GM21737 (cell line): ENCODE data around the gene FAM229A.

Source experiments
- ATAC-seq: cut with Tn5 transposase; IDR thresholded peaks from one replicate; pipeline ENCODE4 v1.9.1; 2021; ENCODE audit warnings: mild to moderate bottlenecking, moderate library complexity; ENCODE audit not compliant: unreplicated experiment

Gene FAM229A

DNA sequence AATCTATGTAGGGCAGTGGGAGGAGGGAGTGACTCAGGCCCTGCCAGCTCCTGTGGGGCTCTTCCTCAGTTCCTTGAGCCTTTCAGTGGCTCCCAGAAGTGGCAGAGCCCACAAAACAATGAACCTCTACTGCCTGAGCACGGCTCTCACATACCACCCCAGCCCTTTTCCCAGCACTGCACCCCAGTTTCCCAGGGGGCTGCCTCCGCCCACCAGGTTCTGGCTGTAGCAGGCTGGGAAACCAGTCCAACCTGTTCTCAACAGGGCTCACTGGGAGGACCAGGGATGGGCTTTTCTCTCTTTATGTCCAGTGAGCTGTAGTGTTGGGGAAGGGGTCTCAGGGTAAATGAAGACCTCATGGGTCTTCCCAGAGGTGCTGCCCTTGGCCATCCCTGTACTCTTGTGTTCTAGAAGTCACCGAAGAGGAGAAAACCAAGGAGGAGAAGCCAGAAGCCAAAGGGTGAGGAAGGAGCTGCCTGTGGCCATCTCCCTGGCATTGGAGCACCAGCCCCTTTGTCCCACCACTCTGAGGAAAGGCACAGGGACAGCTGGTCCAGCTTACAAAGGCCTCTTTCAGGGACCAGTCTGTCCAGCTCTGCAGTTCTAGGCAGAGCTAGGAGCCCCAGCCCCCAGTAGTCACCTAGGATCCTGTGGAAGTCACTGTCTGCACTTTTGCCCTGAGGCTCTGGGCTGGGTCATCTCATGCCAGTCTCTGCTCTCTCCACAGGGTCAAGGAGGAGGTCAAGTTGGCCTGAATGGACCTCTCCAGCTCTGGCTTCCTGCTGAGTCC is 29.8 kb downstream of the FAM229A start:
- ATAC-seq = no peak

DNA sequence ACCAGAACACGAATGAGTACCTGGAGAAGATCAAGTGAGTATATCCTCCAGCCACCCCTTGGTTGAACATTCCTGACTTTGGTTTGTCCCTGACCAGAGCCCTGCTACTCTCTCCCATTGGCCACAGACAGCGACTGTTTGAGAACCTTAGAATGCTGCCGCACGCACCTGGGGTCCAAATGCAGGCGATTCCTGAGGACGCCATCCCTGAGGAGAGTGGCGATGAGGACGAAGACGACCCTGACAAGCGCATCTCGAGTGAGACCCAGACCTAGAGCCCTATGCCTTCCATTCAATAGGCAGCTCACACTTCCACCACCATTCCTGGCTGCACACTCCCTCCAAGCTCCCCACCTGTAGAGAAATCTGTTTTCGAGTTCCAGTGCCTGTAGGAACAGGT is 30.7 kb downstream of the FAM229A start:
- no peak for ATAC-seq

DNA sequence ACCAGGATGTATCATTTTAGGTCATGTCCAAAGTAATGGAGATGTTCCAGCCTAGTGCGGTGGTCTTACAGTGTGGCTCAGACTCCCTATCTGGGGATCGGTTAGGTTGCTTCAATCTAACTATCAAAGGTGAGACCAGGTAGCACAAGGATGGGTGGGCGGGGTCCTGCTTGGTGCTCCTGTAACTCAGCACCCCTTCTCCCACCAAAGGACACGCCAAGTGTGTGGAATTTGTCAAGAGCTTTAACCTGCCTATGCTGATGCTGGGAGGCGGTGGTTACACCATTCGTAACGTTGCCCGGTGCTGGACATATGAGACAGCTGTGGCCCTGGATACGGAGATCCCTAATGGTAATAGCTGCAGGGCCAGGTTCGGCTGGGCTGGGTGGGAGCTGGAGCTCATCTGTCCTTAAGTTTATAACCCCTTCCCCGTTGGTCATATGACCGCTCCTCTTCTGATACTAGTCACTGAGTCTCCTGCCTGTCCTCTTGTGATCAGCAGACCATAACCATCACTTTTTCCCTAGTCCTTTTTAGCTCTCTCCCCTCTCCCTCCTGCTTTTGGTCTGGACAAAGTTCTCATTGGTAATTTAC is 31.6 kb downstream of the FAM229A start:
- ATAC-seq = no peak

DNA sequence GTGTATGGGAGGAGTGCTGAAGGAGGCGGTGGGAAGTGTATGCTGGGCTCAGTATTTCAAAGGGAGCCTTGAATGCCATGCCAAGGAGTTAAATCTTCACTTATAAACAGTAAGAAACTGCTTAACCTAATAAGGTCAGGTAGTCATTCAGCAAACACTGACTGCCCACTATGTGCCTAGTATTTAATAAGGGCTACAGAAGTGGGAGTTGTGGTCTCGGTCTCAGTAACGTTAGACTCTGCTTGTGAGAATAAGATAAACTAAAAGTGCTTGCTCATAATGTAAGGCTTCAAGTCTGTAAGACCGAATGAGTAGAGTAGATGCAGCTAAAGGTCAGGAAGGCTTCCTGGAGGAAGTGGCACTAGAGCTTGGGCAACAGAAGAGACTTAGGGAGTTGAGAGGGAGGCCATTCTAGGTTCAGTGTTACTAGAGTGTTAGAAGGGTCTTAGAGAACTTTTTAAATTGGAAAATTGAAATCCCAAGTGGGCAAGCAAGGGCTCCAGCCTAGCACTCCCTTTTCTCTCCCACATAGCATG is 32.3 kb downstream of the FAM229A start:
- no peak for ATAC-seq

DNA sequence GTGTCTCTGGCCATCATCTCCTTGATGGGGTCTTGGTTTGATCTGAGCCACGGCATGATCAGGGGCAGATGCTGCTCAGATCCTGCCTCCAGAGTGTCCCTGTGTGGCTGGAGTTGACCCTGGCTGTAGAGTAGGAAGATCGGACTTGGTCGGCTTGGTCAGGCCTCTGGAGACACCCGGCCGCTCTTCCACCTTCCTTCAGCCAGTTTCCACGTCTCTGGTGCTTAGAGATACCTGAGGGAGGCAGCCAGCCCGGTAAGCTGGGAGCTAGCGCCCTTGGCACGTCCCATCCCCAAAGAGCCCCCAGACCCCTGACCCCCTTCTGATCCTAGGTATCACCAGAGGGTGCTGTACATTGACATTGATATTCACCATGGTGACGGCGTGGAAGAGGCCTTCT is 35.1 kb downstream of the FAM229A start:
- ATAC-seq = no peak

DNA sequence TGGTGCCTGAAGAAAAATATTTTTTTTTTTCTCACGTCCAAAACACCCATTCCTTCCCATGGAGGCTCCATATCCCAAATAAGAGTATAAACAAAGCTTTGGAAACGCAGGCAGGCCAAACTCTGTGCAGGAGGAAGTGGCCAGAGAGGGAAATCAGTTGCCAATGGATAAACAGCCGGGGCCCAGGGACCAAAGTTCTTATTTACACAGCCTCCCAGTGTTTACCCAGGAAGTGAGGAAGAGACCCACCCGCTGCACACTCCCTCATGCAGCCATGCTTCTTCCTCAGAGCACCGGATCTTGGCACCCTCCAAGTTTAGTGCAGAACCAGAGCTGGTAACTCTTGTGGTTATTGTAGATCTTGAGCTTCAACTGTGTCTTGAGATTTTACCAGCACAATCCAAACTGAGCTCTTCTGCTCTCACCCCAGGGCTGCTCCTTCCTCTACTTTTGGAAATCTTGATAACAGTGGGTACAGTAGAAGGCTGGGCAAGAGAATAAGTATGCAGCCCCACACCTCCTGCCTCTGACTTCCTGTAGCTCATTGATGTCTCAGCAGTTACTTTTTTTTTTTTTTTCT is 40.5 kb downstream of the FAM229A start:
- ATAC-seq = no peak

DNA sequence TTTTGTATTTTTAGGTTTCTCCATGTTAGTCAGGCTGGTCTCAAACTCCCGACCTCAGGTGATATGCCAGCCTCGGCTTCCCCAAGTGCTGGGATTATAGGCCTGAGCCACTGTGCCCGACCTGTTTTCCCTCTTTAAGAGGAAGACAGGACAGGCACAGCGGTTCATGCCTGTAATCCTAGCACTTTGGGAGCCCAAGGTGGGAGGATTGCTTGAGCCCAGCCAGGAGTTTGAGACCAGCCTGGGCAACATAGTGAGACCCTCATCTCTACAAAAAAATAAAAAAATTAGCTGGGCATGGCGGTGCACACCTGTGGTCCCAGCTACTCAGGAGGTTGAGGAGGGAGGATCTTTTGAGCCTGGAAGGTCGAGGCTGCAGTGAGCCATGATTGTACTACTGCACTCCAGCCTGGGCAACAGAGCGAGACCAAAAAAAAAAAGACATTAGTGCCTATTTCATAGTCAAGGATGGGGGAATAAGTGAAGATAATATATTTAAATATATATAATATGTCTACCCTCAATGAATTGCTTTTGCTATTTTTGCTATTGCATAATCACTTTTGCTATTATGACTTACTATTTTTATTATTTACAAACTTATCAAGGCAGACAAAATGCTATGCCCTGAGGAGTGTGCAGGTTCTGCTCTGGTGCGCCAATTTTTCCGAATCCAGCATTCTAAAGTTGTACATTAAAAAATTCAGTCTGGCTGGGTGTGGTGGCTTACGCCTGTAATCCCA is 44.0 kb downstream of the FAM229A start:
- ATAC-seq = no peak

DNA sequence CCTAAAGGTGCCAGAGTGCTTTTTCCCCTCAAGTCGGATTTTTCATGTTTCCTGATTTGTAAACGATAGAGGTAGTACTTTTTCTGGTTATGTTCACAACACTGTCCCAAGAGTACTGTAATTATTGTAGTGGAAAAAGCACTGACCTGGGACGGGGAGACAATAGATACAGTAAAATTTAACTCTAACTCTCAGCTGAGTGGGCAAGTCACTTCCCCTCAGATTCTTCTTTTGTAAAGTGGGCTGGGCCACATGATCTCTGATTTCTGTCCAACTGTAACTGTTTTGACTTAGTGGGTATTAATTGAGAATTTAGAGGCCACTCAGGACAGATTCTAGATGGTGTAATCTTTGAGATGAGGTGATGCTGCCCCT is 45.4 kb downstream of the FAM229A start:
- no peak for ATAC-seq

DNA sequence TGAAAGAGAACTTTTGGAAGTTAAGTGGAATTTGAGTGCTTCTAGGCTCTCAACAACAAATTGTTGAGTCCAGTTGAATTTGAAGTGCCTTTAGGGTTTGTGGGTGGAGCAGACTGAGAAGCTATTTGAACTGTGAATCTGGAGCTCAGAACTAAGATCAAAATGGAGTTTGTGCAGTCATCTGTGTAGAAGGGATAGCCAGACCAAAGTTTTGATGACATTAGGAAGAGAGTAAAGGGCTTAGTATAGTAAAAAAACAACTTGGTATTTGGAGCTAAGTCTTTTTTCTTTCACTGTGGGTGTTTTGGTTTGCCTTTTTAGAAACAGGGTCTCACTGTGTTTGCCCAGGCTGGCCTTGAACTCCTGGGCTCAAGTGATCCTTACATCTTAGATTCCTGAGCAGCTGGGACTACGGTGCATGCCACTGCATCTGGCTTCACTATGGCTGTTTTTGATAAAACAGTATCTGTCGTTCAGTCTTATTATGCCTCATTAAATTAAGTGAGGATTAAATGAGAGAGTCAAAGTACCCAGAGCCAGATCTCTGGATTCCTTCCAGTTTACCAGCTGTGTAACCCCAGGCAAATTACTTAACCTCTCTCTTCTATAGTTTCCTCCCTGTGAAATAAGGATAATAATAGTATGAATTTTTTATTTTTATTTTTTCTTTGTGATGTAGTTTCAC is 50.4 kb downstream of the FAM229A start:
- no peak for ATAC-seq
